GM18505 (cell line): ENCODE results near the gene MICB.
A peak's percentile ranks its signal among the peaks of the same experiment; 100 is the strongest.
"Not testable (repeated sequence)": the region's sequence is repeated elsewhere in the genome, so short reads cannot be mapped to it uniquely, and the experiment has no call there.

Experiments used
- ATAC-seq: cut with Tn5 transposase; IDR thresholded peaks from one replicate; pipeline ENCODE4 v1.9.1; 2021; ENCODE audit not compliant: unreplicated experiment
- POLR2A ChIP-seq: IDR thresholded peaks from 4 replicates; pipeline ENCODE4 v1.6.1; 2011; ENCODE audit warnings: borderline replicate concordance; ENCODE audit not compliant: insufficient read depth, insufficient read length; ENCODE audit errors: extremely low read depth

Gene MICB

GRCh38 chr6:31480574-31480973 is 17.4 kb upstream of the MICB start:
- ATAC-seq, result no peak

GRCh38 chr6:31483392-31483791 is 14.6 kb upstream of the MICB start:
- no peak for ATAC-seq
- no peak for TF ChIP-seq POLR2A

More at GRCh38 chr6:31480574-31480973, 17.4 kb upstream of the MICB start:
- no peak for TF ChIP-seq POLR2A

DNA sequence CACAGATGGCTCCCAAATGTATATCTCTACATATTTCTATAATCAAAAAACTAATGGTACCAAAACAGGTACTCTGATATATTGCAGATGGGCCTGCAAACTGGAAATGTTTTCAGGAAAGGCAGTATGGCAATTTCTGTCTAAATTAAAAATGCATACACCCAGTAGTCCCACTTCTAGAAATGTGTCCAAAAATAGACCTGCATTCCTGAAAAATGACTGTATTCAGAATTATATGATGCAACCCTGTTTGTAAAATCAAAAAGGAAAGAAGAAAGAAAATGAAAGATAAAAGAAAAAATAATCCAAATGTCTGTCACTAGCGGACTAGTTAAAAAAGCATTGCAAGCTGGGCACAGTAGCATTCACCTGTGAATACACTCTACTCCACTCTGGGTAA is 12.9 kb upstream of the MICB start:
- no peak for ATAC-seq
- no peak for TF ChIP-seq POLR2A

DNA sequence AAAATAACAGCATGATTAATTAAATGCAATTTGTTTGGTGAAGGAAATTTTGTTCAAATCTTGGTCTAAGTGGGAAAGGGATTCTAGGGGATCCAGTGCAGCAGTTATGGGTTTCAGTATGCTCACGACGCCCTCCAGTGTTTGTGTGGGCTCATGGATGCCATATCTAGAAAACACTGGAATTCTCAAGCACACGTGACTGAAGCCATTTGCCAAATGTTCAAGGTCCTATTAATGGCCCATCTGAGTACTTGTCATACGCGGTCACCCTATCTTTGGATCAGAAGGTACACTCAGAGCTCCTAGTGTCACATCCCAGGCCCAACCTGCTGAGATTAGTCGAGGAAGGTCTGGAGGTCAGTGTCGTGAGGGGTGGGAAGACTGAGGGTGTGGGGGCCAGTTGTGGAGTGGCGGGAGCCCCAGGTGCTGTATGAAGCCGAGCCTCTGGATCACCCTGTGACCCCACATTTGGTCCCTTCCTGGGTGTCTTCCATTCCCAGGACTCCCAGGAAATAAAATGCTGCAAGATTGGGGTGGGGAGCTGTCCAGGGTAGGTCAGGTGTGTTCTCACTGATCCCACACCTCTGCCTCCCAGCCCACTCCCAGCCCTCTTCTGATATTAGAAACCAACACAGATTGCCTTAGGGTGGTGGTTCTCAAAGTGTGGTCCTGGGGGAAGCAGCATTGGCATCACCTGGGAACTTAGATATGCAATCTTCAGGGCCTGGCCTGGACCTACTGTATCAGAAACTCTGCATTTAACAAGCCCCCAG is 11.7 kb upstream of the MICB start:
- ATAC-seq, result not testable (repeated sequence)

- ATAC-seq, result not testable (repeated sequence)
Observed at GRCh38 chr6:31487674-31488073, 10.3 kb upstream of the MICB start.

GRCh38 chr6:31489086-31489485 is 8.9 kb upstream of the MICB start:
- no peak for ATAC-seq
- no peak for TF ChIP-seq POLR2A

DNA sequence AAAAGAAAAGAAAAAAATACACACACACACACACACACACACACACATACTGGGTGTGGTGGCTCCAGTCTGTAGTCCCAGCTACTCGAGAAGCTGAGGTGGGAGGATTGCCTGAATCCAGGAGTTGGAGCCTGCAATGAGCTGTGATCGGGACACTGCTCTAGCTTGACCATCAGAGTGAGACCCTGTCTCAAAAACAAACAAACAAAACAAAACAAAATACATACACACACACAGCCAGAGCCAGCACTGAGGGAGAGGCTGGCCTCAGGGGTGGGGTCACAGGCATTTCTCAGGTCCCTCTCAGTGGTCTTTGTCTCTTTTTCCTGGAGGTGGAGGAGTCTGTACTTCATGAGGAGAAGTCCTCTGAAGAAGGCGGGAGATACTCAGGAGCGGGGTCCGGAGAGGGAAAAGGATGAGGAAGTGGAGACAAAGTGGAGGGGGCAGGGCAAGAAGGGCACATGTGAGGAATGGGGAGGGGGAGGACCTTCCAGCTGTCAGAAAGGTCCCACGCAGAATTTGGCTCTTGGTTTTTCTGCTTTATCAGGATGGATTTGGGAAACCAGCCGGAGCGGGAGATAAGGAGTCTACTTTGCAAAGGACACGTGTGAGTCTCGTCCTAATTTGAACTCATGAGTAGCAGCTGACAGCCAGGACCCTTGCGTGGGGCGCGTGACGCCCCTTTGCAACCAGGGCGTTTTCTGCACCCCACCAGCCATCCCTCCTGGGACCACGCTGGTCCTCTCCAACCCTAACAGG is 7.7 kb upstream of the MICB start:
- TF ChIP-seq POLR2A, result no peak
- ATAC-seq, result no peak

- ATAC-seq, result not testable (repeated sequence)
Observed at GRCh38 chr6:31493550-31493874, 4.4 kb upstream of the MICB start.

- peak; percentile 44 for ATAC-seq
- TF ChIP-seq POLR2A, result no peak
Observed at GRCh38 chr6:31493875-31494694, 3.9 kb upstream of the MICB start.

DNA sequence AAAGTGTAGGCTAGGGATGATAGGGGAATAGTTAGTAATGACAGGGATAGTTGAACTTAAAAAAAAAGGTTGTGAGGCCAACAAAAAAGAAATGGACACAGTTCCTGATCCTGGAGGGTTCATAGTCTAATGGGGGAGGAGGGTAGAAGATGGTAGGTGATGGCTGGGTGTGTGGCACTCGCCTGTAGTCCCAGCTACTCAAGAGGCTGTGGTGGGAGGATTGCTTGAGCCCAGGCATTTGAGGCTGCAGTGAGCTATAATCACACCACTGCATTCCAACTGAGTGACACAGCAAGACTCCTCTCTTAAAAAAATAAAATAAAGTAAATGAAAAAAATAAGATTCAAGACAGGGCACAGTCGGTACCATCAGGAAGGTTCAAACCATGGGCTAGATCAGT is 2.4 kb upstream of the MICB start:
- no peak for TF ChIP-seq POLR2A
- no peak for ATAC-seq

DNA sequence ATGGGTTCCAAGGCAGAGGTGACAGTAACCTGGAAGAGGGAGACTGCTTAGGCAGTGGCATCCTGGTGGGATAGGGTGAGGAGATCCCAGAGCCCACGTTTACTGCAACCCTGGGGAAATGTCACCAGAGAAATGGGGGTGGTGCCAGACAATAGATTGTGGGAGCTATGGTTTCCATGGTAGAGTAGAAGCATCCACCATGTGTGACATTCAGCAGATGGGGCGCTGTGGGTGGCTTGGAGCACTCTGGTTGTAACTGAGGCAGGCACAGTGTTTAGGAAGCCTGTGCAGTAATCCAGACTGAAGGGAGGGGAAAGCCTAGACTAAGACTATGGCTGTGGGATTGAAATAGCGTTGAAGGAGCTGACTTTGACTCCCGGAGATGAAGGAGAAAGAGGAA is 1.1 kb upstream of the MICB start:
- not testable (repeated sequence) for ATAC-seq

DNA sequence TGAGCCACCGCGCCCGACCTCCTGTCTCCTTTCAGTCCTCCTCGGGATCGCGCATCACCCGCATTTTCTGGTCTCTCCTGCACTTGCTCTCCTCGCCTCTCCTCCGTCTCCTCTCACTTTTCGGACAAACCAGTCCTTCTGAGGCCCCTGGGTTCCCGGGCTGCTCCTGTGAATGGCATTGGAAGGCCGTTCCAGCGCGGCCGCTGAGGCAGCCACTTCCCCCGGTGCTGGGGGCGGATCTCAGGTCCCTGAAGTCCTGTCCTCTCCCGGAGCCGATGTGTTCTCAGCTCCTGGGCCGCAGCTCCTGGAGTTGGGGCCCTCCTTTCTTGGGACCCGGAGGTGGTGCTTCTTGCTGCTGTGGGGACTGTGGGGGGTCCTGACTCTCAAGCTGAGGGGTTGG is 803 bp downstream of the MICB start:
- TF ChIP-seq POLR2A, result no peak
- no peak for ATAC-seq

DNA sequence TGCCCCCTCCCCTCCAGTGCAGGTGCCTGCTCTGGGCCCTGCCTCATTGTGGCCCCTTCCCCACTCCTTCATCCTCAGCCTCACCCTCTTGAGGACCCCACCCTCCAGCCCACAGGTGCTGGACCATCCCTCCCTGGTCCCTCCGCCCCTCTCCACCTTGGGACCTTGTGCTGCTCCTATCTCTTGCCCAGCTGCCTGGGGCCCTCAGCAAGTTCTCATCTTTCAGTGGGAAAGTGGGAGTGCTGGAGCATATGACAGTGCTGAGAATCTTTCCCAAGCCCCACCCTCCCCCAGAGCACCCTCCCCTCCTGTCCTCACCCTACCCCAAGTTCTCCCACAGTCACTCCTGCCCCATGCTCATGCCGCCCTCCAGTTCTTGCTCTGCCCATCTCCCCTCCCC is 1.7 kb downstream of the MICB start:
- not testable (repeated sequence) for ATAC-seq

DNA sequence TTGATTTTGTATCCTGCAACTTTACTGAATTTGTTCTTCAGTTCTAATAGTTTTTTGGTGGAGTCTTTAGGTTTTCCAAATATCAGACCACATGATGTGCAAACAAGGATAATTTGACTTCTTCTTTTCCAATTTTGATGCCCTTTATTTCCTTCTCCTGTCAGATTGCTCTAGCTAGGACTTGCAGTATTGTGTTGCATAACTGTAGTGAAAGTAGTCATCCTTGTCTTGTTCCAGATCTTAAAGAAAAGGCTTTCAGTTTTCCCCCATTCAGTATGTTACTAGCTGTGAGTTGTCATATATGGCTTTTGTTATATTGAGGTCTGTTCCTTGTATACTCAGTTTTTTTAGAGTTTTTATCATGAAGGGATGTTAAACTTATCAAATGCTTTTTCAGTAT is 4.6 kb downstream of the MICB start:
- ATAC-seq, result no peak
- TF ChIP-seq POLR2A, result no peak

- ATAC-seq, result not testable (repeated sequence)
Observed at GRCh38 chr6:31509036-31509435, 11.1 kb downstream of the MICB start.
